Measurements from ENCODE around the gene LMBRD1.

- TF ChIP-seq TCF12 (IDR thresholded peaks at IDR 0.05; ENCODE audit: low read depth) (no peak), EGR1 (IDR thresholded peaks at IDR 0.05) (no peak), EP300 (IDR thresholded peaks at IDR 0.05; ENCODE audit: borderline replicate concordance) (no peak), RAD21 (IDR thresholded peaks at IDR 0.05; ENCODE audit: low read depth) (no peak), TAF1 (IDR thresholded peaks at IDR 0.05; ENCODE audit: low read depth) (no peak), MAX (IDR thresholded peaks at IDR 0.05) (no peak), TEAD4 (IDR thresholded peaks at IDR 0.05) (no peak), USF1 (IDR thresholded peaks at IDR 0.05) (no peak), REST (IDR thresholded peaks at IDR 0.05; ENCODE audit: low read depth) (no peak), CEBPB (IDR thresholded peaks at IDR 0.05) (no peak), ZBTB7A (IDR thresholded peaks at IDR 0.05; ENCODE audit: low read depth) (no peak)
Observed at GRCh38 chr6:69758214-69758613, 38.6 kb downstream of the LMBRD1 start.

Measured in Ishikawa (cell line).